Frontal cortex (tissue), 4 donors: ENCODE measurements around the gene WIF1. TPM values are rescaled to one million over a fixed set of nuclear protein-coding genes. Genes with fewer than 3 reads are reported as not detected.

Experiments
- DNase-seq, 2 donors: peaks; one replicate each; pipeline ENCODE4 v3.0.0; 2012; ENCODE audit warnings: low spot score in 2 of 2
- FAIRE-seq: peaks from 2 replicates; lab custom pipeline; 2012; peaks lifted over from hg19 to GRCh38; lab: Jason Lieb, UNC
- total RNA-seq: library from RNA; depleted of rRNA; stranded (reverse); fragments of >200 nt; gene quantifications from one replicate; pipeline ENCODE4 v1.2.3, GENCODE V29; 2014
- donor health status: control.
- donor health status: control.
- donor health status: control.

WIF1 gene
- total RNA-seq, result 0.41 TPM

- FAIRE-seq, result no peak
- peak in 1 of 2 donors; percentile 37 for DNase-seq
Observed at GRCh38 chr12:65121049-65121955, at the start of gene WIF1. WIF1 (minus strand) TSS chr12:65121305; CDS start chr12:65121191, 114 bp downstream.

GRCh38 chr12:65170209-65170881, 49.2 kb upstream of the WIF1 start:
- FAIRE-seq (no peak), DNase-seq (peak; percentile 50 to 51)

- peak; percentile 90 to 93 for DNase-seq
- FAIRE-seq, result no peak
Observed at GRCh38 chr12:65169320-65170208, 48.5 kb upstream of the WIF1 start, which contains the start of gene LEMD3. LEMD3 (plus strand) TSS chr12:65169583; CDS start chr12:65169597, 14 bp downstream.

- DNase-seq, result no peak
Observed at GRCh38 chr12:65168681-65169319, 47.7 kb upstream of the WIF1 start.

GRCh38 chr12:65164774-65165173, 43.7 kb upstream of the WIF1 start:
- FAIRE-seq, result no peak
- DNase-seq, result no peak

More at GRCh38 chr12:65168681-65169319, 47.7 kb upstream of the WIF1 start:
- FAIRE-seq, result no peak

GRCh38 chr12:65164244-65164643, 43.1 kb upstream of the WIF1 start:
- FAIRE-seq (no peak), DNase-seq (no peak)

- no peak for DNase-seq
- no peak for FAIRE-seq
Observed at GRCh38 chr12:65162609-65163008, 41.5 kb upstream of the WIF1 start.

GRCh38 chr12:65157091-65157490, 36.0 kb upstream of the WIF1 start:
- FAIRE-seq (no peak), DNase-seq (no peak)

GRCh38 chr12:65156366-65156841, 35.3 kb upstream of the WIF1 start:
- DNase-seq, result no peak
- FAIRE-seq, result no peak

GRCh38 chr12:65155784-65156183, 34.7 kb upstream of the WIF1 start:
- DNase-seq, result no peak
- FAIRE-seq, result no peak

GRCh38 chr12:65152596-65152995, 31.5 kb upstream of the WIF1 start:
- FAIRE-seq (no peak), DNase-seq (no peak)

- DNase-seq, result no peak
- FAIRE-seq, result no peak
Observed at GRCh38 chr12:65152012-65152411, 30.9 kb upstream of the WIF1 start.

- DNase-seq (no peak), FAIRE-seq (no peak)
Observed at GRCh38 chr12:65147312-65147905, 26.3 kb upstream of the WIF1 start.

- FAIRE-seq (no peak), DNase-seq (no peak)
Observed at GRCh38 chr12:65140738-65141137, 19.6 kb upstream of the WIF1 start.

- DNase-seq (no peak), FAIRE-seq (no peak)
Observed at GRCh38 chr12:65139389-65139788, 18.3 kb upstream of the WIF1 start.

GRCh38 chr12:65133879-65134278, 12.8 kb upstream of the WIF1 start:
- FAIRE-seq, result no peak
- DNase-seq, result no peak

- no peak for FAIRE-seq
- no peak for DNase-seq
Observed at GRCh38 chr12:65126482-65126881, 5.4 kb upstream of the WIF1 start.

GRCh38 chr12:65125975-65126374, 4.9 kb upstream of the WIF1 start:
- no peak for FAIRE-seq
- DNase-seq, result no peak

- DNase-seq, result no peak
- no peak for FAIRE-seq
Observed at GRCh38 chr12:65125247-65125646, 4.1 kb upstream of the WIF1 start.
